Hepatocyte (in vitro differentiated cells): ENCODE results near the gene ADCY2.

Experiments
- EZH2 ChIP-seq: fragments of 200-600 bp; sonication (generic); IDR thresholded peaks from 2 replicates; pipeline ENCODE4 v1.6.1; 2016; ENCODE audit warnings: antibody characterized with exemption, mild to moderate bottlenecking, borderline replicate concordance
- EZH2phosphoT487 ChIP-seq: fragments of 200-600 bp; sonication (generic); IDR thresholded peaks from one replicate; pipeline ENCODE4 v1.6.1; 2018; ENCODE audit warnings: antibody characterized with exemption, mild to moderate bottlenecking, low read depth, moderate library complexity; ENCODE audit not compliant: unreplicated experiment, severe bottlenecking
- TF ChIP-seq, protein P1 (sequence below): fragments of 200-600 bp; sonication (generic); IDR thresholded peaks from 2 replicates; pipeline ENCODE4 v1.5.1; 2016; ENCODE audit warnings: antibody characterized with exemption, mild to moderate bottlenecking; ENCODE audit not compliant: poor library complexity

DNA sequence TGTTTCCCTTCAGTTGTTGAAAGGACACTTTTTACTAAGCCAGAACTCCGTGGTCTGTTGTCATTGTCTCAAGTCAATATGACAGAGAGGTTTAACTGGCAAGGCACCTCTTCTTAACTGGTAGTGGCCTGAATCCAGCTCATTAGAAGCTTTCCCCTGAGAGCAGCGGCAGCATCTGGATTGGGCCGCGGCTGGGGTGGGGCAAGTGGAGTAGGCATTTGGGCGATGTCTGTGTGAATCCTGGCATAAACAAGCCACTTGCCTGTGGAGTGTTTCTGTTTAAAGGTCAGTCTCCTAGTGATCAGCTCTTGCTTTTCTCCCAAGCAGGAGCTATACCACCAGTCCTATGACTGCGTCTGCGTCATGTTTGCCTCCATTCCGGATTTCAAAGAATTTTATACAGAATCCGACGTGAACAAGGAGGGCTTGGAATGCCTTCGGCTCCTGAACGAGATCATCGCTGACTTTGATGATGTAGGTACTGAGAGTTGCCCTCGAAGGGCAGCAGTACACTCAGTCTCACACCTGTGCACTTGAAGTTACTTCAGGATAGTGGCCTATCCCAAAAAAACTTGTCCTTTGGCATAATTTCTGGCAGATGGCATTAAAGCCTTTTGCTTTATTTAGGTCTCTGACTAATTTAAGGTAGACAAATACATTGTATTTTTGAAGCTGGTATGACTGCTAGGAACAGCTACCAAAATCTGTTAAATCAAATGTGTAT lies 406.1 kb downstream of the ADCY2 start:
- TF ChIP-seq, protein P1, sequence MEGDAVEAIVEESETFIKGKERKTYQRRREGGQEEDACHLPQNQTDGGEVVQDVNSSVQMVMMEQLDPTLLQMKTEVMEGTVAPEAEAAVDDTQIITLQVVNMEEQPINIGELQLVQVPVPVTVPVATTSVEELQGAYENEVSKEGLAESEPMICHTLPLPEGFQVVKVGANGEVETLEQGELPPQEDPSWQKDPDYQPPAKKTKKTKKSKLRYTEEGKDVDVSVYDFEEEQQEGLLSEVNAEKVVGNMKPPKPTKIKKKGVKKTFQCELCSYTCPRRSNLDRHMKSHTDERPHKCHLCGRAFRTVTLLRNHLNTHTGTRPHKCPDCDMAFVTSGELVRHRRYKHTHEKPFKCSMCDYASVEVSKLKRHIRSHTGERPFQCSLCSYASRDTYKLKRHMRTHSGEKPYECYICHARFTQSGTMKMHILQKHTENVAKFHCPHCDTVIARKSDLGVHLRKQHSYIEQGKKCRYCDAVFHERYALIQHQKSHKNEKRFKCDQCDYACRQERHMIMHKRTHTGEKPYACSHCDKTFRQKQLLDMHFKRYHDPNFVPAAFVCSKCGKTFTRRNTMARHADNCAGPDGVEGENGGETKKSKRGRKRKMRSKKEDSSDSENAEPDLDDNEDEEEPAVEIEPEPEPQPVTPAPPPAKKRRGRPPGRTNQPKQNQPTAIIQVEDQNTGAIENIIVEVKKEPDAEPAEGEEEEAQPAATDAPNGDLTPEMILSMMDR: no peak
- TF ChIP-seq EZH2phosphoT487: no peak
- no peak for TF ChIP-seq EZH2
